ENCODE data around the gene FAM135A.
"Not testable (repeated sequence)": the region's sequence is repeated elsewhere in the genome, so short reads cannot be mapped to it uniquely, and the experiment has no call there.

GRCh38 chr6:70607371-70607770 lies 194.1 kb downstream of the FAM135A start:
- not testable (repeated sequence) for TF ChIP-seq ZNF274 (IDR thresholded peaks at IDR 0.05; ENCODE audit: low read depth, low read length); SUZ12 (IDR thresholded peaks at IDR 0.05; ENCODE audit: extremely low read depth, insufficient read depth, insufficient read length); YY1 (IDR thresholded peaks at IDR 0.05; ENCODE audit: insufficient read depth, insufficient read length)
